CD4-positive, alpha-beta T cell treated with Interleukin-21 for 1 hour (primary cell): ENCODE data around the gene SPAG4.

Source experiments
- DNase-seq: peaks from one replicate; pipeline ENCODE4 v3.0.0-alpha.2; 2020

The SPAG4 gene

DNA sequence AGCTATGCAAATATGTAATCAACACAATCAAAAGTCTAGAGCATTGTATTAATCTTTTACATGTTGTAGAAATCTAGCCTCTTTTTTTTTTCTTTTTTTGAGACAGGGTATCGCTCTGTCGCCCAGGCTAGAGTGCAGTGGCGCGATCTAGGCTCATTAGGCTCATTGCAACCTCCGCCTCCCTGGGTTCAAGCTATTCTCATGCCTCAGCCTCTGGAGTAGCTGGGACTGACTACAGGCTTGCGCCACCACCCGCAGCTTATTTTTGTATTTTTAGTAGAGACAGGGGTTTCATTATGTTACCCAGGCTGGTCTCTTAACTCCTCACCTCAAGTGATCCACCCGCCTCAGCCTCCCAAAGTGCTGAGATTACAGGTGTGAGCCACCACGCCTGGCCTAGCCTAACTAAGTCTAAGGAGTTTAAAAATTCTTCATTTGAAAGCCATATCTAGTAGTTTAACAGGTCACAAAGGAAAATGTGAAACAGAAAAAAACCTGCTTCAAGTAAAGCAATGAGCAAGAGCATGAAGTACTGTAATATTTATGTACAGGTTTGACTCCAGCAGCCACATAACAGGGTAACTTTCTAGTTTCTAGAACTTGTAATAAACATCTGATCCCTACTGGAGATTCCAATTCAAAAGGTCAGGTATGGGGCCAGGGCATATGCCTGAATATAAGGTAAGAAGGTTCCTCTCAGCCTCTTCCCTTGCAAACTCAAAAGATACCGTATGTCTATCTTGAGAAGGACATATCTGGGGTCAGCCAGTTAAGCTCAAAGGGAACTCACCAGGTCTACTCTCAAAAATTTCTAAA lies 44.7 kb downstream of the SPAG4 start:
- DNase-seq = no peak

DNA sequence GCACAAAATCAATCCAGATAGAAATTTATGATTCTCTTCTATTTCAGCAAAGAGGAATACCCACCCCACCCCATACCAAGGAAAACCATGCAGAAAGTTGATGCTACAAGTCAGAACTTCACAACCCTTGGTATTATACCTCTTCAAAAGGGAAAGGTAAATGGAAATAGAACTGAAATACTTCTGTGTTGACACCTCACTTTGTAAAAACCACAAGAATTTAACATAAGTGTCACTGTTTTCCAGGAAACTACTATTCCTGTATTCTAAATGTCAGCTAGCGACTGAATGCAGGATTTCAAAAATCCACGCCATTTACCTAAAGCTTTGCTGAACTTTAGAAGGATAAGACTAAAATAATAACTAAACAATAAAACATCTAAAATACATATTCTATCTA lies 45.4 kb downstream of the SPAG4 start:
- peak; percentile 33 for DNase-seq

DNA sequence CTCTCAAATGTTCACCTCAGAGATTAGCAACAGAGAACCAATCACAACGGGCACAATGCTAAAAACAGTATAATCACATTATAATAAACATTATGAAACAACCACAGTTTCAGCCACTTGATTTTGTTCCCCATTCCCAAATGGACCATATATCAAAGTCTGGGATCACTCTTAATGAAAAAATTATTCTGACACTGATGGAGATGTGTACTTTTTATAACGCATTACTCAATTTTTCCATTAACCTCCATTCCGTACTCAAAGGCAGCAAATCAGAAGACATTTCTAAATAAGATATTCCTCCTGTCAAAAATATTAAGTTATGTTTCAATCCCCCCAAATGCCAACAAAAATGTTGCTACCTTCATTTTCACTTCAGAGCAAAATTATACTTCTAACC lies 46.3 kb downstream of the SPAG4 start:
- DNase-seq = no peak

DNA sequence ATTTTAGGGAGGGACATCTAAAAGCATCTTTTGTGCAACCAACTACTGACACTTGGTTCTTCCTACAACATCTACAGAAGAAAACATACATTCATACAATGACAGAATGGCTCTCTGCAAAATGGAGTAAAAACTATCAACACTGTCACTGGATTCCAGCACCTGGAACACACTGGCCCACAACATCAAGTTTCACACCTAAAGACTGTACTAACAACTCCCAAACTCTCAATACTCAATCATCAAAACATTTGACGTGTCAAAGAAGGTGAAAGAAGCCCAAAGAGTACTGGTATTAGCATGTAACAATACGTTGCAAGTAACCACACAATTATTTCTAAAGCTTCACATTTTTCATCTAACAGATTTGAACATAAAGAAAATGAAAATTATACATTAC lies 46.9 kb downstream of the SPAG4 start:
- no peak for DNase-seq

DNA sequence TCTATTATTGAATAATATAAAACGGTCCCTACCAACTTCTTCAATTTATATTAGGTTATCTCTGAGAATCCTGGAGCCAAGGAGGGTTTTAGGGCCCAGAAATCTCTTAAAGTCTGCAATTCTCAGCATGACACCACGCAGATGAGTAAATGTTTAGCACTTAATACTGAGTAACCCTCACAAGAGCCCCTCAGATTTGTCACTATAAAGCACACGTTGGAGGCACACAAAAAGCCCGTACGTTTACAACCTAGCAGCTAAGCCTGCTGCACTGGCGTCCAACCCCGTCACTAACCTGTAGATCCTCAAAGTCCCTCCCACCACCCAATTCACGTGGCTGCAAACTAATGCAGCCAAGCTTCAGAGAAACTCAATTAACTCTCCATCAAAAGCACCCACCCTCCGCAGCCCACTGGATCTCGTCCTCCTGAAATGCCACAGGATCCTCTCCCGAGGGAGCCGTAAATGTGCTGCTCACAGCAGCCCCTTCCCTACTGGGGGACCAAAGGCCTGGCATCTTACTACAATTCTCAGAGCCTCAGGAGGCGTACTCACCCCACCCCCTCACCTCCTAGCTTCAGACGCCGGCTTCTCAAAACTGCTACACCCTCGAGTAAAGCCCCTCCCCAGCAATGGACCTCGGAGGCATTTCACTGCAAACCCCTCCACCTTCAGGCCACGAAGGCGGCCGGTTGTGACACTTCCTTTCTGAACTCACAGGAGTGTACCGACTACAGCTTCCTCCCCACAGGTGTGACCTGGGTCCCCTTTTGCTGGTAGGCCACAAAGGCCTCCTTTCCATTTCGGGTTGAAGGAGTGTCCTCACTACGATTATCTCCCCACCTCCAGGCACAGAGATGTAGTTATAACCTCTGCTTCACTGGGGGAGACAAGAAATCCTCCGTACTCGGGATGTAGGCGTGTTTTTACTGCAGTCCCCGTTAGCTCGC lies 48.2 kb downstream of the SPAG4 start:
- DNase-seq = peak; percentile 80

DNA sequence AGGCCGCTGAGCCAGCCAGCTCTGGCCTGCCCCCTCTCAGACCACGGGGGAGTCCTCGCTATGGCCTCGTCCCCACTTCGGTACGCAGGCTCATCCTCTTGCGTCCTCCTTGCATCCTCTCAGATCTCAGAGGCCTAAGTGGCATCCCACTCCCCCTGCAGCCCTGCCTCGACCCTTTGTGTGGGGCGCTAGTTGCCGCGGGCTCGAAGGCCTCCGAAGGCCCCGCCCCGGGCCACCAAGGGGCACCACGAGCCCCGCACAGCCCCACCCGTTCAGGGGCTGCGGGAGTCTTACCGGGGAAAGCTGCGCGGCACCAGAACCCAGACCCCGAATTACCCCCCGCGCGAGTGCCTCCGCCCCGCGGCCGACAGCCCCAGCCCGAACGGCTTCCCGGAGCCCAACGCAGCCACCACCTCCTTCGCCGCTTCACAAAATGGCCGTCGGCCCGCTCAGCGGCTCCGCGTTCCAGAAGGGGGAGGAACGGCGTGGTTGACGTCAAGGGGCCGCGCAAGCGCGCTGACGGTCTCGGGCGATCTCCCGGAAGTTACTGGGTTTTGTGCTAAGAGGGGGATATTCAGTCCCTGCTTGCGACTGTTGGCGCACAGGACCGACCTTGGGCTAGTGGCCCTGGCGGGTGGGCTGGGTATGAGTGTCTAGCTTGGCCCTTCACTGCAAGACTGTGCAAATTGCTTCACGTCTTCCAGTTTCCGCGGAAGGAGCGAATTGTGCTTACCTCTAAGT lies 49.0 kb downstream of the SPAG4 start, which contains the start of the genes CPNE1 and RBM12:
TSS of gene CPNE1 (minus strand) at position 435 of the 741 bp plus-strand sequence. CDS start 31,977 bp downstream, outside the sequence.
TSS of gene RBM12 (minus strand) at position 435 of the 741 bp plus-strand sequence. CDS start 9,578 bp downstream, outside the sequence.
- DNase-seq = peak; percentile 95

DNA sequence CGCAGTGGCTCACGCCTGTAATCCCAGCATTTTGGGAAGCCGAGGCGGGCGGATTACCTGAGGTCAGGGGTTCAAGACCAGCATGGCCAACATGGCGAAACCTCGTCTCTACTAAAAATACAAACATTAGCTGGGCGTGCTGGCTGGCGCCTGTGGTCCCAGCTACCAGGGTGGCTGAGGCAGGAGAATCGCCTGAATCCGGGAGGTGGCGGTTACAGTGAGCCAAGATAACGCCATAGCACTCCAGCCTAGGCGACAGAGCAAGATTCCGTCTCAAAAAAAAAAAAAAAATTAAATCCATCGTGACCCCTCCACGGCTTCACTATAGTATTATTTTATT lies 50.3 kb downstream of the SPAG4 start:
- no peak for DNase-seq

DNA sequence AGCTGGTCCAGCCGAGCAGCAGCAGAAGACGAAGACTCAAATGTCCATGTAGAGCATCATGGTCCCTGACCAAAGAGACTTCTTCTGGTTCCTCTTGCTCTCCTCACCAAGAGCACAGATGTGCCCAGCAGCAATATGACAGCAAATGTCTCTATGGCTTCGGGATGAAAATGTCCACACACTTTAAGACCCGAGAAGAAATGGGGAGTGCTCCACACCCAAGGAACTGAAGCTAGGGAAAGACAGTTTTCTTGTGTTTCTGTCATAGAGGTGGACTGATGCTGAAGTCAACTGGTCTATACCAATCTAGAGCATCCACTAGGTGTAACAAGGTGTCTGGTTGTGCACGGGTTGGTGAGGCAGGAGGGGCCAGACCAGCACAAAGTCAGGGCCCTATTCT lies 53.6 kb downstream of the SPAG4 start:
- DNase-seq = no peak

DNA sequence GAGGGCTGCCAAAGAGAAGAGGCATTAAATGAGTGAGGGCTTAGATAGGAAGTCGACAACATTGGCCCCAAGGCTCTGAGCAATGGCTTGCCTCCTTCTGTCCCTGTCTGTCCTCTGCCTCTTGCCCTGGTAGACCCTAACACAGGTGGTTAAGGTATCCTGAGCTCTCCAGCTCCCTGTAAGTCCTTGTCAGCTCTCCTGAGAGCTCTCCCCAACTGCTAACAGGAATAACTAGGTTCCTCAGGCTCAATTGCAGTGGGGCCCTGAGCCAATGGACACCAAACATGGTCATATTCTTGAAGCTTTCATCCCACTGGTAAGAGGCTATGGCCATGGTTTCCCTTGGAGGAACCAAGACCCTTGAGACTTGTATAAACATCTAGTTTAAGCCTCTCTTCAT lies 54.1 kb downstream of the SPAG4 start:
- DNase-seq = no peak
